Measurements from ENCODE around the gene SPAG16.

The SPAG16 gene

GRCh38 chr2:214196260-214196659, 912.0 kb downstream of the SPAG16 start:
- ATAC-seq, result no peak

GRCh38 chr2:214201892-214202291, 917.6 kb downstream of the SPAG16 start:
- no peak for ATAC-seq

- ATAC-seq, result no peak
Observed at GRCh38 chr2:214203214-214203613, 919.0 kb downstream of the SPAG16 start.

GRCh38 chr2:214203744-214204289, 919.6 kb downstream of the SPAG16 start:
- ATAC-seq, result no peak

GRCh38 chr2:214215107-214215506, 930.8 kb downstream of the SPAG16 start:
- ATAC-seq, result no peak

GRCh38 chr2:214217136-214217535, 932.9 kb downstream of the SPAG16 start:
- no peak for ATAC-seq

- ATAC-seq, result no peak
Observed at GRCh38 chr2:214217599-214217998, 933.3 kb downstream of the SPAG16 start.

- ATAC-seq, result no peak
Observed at GRCh38 chr2:214220251-214220650, 936.0 kb downstream of the SPAG16 start.

- no peak for ATAC-seq
Observed at GRCh38 chr2:214226061-214226460, 941.8 kb downstream of the SPAG16 start.

- no peak for ATAC-seq
Observed at GRCh38 chr2:214232271-214232670, 948.0 kb downstream of the SPAG16 start.

- ATAC-seq, result no peak
Observed at GRCh38 chr2:214233164-214233563, 948.9 kb downstream of the SPAG16 start.

- ATAC-seq, result no peak
Observed at GRCh38 chr2:214242797-214243196, 958.5 kb downstream of the SPAG16 start.

- ATAC-seq, result no peak
Observed at GRCh38 chr2:214244847-214245246, 960.6 kb downstream of the SPAG16 start.

- no peak for ATAC-seq
Observed at GRCh38 chr2:214246417-214246816, 962.2 kb downstream of the SPAG16 start.

- ATAC-seq, result no peak
Observed at GRCh38 chr2:214247531-214247930, 963.3 kb downstream of the SPAG16 start.

GRCh38 chr2:214255046-214255445, 970.8 kb downstream of the SPAG16 start:
- no peak for ATAC-seq

- no peak for ATAC-seq
Observed at GRCh38 chr2:214261683-214262082, 977.4 kb downstream of the SPAG16 start.

- no peak for ATAC-seq
Observed at GRCh38 chr2:214264171-214264570, 979.9 kb downstream of the SPAG16 start.

- ATAC-seq, result no peak
Observed at GRCh38 chr2:214265991-214266489, 981.8 kb downstream of the SPAG16 start.

GRCh38 chr2:214277880-214278279, 993.6 kb downstream of the SPAG16 start:
- no peak for ATAC-seq

GRCh38 chr2:214286011-214286410, 1001.7 kb downstream of the SPAG16 start:
- no peak for ATAC-seq

GRCh38 chr2:214293593-214293992, 1009.3 kb downstream of the SPAG16 start:
- no peak for ATAC-seq

GRCh38 chr2:214294426-214294825, 1010.2 kb downstream of the SPAG16 start:
- ATAC-seq, result no peak

GRCh38 chr2:214297423-214297822, 1013.2 kb downstream of the SPAG16 start:
- no peak for ATAC-seq

- no peak for ATAC-seq
Observed at GRCh38 chr2:214310319-214310718, 1026.1 kb downstream of the SPAG16 start.

Data from activated CD4-positive, CD25-positive, alpha-beta regulatory T cell treated with anti-CD3 and anti-CD28 coated beads, Interleukin-2, amount 50 U/mL, for 24 hours (primary cell).